HG03460 (cell line): ENCODE measurements around the gene SNCB.

Source experiments
- ATAC-seq: cut with Tn5 transposase; IDR thresholded peaks from one replicate; pipeline ENCODE4 v1.9.1; 2021; ENCODE audit not compliant: unreplicated experiment

SNCB gene

DNA sequence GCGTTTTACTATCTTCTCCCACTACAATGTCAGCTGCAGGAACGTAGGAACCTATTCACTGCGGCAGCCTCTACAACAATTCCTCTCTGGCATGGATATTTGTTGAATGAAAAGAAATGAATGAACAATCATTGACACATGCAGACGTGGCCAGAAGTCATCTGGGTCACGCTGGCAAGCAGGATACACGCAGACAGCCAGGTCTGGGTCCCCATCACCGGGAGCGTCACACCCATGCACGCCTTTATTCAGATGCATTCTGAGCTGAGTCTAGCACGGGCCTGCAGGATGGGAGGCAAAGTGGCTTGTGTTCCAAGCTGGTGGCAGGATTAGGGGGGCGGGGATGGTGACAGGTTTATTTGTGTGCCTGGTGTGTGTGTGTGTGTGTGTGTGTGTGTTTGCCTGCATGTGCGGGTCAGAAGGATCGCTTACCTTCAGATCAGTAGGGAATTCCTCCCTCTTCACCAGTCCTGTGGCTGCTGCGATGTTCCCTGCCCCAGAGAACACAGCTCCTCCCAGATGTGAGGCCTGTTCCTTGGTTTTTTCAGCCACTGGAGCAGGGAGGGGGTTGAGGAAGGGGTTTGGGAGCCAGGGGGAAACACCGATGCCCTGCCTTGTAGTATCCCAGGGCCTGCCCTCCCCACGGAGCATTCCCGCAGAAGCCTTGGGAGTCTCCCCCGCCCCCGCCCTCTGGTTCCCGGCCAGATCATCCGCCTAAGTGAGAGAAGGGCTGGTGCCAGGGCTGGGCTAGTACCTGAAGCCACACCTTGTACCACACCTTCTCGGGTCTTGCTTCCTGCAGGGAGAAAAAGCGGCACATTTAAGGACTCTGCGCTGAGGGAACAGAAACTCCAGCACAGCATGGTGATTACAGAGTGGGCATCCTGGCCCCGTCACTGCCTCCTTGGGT lies 4.1 kb downstream of the SNCB start:
- ATAC-seq, result no peak

DNA sequence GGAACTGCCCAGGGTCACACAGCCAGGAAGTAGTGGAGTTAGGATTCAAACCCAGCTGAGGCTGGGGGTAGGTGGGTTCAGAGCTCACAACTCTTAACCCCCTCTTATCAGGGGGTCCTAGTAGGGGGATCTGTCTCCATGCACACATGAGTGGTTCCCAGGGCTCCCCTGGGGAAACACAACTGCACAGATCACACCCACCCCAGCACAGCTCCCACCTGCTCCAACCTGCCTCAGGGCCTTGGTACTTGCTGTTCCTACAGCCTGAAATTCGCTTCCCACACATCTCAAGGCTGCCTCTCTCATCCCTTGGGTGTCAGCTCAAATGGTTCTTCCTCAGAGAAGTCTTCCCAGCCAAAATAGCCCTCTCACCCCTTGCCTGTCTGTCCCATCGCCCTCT lies 4.8 kb downstream of the SNCB start:
- ATAC-seq, result no peak

DNA sequence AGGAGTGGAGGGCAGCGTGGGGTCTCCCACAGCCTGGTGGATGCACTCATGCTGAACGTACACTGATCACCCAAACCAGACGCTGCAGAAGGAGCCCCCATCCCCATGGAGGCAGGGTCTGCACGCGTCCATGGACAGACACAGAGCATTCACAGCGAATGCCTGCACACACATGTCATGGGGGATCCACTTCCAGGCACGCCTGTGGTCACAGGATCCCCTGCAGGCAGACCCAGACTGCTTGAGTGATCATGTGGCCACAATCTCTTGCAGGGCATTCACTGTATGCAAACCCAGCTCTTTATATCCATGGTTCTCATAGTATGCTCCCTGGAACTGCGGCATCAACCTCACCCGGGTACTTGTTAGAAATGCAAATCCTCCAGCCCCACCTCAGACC lies 5.4 kb downstream of the SNCB start:
- no peak for ATAC-seq

DNA sequence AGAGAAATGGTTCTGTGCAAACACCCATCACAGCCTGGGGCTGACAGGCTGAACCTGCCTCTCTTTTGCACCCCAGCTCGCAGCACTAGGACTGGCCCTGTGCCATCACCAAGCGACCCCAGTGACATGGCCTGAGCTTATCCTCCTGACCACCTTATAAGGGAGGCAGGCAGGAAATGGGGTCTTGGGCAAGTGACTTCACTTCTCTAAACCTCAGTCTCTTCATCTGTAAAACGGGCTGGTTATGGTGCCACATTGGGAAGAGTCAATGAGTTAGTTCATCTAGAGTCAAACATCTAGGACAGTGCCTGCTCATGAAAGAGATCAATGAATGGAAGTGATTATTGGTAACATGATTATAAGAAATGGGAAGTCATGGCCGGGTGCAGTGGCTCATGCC lies 6.2 kb downstream of the SNCB start:
- ATAC-seq, result no peak

DNA sequence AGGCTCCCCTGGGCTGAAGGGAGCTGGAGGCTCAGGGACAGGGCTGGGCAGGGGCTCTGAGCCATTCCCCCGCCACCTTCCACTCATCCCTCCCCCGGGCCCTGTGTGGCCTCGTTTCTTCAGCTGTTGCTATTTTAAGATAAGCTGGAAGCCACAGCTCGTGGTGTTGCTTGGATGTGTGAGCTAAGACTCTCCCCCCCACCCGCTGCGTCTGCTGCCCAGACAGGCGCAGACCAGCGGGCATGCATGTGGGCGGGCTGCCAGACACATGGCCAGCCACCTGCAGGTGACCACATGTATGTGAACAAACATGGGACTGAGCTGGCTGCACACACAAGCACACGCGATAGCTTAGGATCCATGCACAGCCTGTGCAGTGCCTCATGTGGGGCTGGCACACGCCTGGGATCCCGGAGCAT lies 8.7 kb downstream of the SNCB start:
- no peak for ATAC-seq

DNA sequence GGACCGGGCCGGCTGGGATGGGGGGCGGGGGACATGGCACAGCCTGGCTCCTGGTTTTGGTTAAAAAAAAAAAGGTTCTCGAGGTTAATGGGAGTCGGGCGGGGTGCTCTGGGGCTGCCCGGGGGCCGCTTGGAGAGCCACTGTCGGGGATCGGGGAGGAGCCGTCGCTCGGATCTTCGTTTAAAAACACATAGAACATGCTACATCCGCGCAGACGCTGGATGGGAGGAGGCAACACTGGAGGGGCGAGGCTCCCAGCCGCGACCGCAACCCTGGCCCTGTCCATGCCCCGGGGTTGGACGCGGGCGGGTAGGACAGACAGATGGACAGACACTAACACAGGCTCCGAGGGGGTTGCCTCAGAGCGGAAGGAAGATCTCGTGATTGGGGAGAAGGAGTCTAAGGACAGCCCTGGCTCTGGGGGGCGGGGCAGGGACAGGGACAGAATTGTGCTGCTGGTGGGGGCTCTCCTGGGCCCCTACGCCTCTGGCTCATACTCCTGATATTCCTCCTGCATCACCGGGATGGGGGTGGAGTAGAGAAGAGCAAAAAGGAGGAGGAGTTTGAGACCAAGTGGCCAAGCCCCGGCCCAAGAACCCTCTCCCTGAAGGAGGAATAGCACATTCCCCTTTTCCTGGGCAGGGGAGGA lies 9.9 kb downstream of the SNCB start:
- ATAC-seq, result no peak

DNA sequence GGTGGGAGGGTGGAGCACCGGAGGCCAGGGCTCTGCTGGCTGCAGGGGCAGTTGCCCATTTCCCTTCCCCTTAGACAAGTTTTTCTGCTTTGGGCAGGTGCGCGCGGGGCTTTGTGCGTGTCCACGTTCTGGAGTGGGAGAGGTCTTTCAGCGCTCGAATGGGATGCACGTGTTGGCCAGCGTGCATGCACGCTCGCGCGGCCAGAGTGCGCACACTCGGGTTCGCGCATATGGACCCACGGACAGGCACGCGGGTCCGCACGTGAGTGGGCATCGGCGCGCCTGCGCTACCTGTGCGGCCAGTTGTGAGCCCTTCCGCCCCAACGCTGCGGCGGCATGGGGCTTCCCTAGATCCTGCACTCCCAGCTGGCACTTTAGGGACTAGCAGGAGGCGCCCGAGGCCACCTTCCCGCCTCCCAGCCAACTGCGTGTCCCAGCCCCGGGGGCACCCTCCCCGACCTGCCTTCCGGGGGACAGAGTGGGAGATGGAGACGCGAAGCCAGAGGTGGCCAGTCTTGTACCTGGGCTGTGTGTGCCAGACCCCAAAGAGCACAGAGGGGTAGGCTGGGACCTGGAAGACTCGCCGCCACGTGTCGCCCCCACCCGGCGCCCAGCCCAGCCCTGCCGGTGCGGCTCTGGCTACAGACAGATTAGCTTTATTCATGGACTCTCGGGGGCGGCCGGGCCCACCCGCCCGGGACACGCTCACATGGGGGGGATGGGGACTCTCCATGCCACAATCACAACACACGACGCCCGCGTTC lies 10.6 kb downstream of the SNCB start:
- ATAC-seq, result no peak

DNA sequence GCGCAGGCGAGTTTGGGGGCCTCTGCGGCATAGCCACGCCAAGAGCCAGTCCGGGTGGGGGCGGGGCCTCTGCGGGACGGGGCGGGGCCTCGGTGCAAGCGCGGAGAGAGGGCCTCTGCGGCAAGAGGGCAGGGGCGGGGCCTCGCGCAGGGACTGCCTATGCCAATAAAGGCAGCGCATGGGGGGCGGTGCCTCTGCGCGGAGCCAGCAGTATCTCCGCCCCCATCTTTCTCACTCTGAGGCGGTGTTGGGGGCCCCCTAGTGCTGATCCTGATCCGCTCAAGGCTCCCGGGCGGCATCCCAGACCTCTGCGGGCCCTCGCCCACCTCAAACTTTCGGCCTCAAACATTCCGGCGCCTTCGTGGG lies 11.1 kb downstream of the SNCB start:
- ATAC-seq, result peak; percentile 89

DNA sequence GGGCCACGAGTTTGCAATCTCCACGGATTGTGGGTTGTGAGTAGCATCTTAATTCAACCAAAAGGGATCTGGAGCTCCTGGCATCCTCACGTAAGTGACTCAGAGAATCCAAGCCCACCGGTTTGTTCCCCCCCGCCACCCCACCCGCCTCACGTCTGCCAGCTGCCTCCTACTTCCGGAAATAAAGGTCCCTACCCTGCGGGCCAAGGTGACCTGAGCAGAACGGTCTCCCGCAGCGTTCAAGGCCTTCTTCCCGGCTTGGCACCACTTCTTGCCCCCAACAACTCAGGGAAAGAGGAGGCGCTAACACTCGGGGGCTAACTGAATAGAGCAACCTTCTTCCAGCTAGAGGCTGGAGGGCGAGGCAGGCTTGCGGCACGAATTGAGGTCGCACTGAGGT lies 11.6 kb downstream of the SNCB start:
- no peak for ATAC-seq

DNA sequence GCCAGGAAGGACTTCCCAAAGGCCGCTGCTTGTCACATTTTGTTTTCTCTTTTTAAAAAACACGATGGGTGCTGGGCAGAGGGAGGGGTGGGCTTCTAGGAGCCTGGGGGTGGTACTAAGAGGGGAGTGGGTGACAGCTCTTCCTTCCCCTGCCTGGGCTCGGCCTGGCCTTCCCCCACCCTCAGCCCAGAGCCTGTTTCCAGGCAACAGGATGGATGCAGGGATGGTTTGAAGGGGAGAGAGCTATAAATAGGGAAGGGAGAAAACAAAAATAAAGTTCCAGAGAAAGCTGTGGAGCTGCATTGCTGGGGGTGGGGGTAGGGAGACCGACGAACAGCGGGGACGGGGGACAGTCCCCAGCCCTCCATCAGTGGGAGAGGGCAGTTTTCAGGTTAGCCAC lies 13.8 kb downstream of the SNCB start:
- ATAC-seq, result no peak

DNA sequence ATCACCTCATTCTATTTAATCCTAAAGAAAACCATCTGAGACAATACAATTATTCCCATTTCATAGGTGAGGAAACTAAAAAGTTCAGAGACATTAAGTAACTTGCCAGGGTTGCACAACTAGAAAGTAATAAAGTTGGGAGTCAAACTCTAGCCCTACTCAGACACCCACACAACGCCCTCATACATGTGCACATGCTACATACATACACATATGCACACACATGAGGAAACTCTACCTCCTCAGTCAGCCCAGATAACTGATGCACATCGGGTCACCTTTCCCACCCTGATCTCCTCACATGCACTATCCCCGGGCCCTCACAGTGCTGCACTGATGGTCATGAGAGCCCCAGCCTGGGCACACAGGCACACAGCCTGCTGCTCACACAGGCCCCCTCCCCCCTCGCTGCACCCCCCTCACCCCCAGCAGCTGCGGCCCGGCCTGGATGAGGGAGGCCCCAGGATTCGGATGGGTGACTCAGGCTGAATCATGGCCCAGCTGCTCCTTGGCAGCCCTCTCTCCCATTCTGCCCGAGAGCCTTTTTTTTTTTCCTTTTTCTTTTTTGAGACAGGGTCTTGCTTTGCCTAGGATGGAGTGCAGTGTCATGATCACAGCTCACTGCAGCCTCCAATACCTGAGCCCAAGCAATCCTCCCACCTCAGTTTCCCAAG lies 15.4 kb downstream of the SNCB start:
- no peak for ATAC-seq

DNA sequence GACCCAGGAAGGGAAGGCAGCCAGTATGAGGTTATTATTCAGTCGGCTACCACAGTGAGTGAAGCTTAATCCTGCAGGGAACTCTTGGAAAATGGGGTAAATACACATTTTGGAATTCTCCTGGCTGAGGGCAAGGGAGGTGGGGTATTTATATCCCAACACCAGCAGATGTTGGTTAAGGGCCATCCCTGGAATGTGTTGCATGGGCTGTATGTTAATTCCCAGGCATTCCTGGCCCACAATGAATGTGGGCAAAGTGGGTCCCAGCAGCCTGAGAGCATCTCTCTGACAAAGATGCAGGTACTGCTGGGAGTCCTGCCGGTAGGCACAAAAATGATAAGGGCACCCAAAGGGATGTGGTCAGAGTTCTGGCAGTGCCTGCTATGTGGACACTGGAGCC lies 17.5 kb downstream of the SNCB start:
- no peak for ATAC-seq

DNA sequence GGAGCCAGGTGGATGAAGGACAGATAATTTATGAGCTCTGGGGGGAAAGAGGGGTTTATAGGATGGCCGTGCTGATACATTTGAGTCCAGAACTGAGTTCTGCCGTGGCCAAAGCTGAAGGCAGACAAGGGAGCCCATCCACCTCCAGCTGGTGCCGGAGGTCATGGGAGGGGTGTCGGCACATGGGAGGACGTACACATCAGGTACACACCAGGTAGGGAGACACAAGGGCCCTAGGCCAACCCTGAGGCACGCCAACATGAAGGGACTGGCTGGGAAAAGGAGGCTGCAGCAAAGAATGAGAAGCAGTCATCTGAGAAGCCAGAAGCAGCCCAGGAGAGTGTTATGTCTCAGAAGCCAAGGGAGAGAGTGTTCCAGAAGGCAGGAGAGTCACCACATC lies 18.3 kb downstream of the SNCB start:
- ATAC-seq, result no peak

DNA sequence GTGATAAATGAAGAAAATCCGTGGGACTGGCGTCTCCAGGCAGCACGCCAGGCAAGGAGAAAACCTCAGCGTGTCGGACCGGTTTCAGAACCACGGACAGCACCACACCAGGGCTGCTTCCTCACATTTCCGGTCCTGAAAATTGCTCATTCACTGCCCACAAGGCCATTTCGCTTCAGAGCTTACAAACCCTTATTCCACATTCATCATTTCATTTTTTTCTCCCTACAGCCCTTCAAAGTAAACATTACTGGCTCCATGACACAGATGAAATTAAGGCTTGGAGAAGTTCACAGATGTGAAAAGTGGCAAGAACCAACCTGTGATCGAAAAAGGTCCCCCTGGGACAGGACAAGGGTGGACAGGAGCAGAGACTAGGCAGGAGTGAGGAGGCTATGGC lies 18.9 kb downstream of the SNCB start:
- ATAC-seq, result no peak

DNA sequence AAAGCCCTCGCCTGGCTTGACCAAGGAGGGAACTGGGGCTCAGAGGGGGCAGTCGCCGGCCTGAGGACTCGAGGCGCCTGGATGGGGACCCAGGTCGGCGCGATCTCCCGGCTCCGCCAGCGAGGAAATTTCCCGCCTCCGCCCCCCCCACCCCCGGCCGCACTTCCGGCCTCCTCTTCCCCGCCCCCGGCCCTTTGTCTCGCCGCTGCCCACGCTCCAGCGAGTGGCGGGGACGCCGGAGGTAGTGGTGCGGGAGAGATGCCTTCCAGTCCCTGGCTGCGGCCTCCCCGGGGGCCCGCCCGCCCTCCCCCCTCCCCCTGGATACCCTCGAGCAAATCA lies 19.9 kb downstream of the SNCB start:
- peak; percentile 15 for ATAC-seq

DNA sequence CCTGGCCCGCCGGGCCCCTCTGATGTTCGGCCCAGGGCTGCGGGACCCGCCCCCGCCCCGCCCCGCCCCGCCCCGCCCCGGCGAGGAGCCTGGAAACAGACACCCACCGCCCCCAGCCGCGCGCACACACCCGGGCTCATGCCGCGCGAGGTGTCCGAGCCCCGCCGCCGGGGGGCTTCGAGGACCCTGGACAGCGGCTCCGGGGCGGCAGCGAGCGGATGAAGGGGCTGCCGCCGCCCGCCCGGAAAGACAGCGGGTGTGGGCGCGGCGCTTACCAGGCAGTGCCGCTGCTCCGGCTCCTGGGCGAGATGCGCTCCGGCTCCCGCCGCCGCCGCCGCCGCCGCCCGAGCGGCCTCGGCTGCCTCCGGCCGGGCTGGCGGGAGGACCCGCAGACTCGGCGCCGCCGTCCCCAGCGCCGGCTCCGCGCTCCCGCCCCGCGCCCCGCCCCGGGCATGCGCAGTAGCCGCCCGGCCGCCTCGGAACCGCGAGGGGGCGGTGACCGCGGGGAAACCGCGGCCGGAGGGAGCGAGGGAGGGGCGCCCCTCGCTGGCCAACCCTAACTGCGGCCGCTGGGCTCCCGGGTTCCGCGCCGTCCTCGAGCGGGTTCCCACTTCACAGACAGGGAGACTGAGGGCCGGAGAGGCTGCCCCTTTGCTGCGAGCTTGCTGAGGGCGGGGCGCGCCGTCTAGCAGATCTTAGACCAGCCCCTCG lies 20.5 kb downstream of the SNCB start, which contains the start of gene GPRIN1:
TSS of gene GPRIN1 (minus strand) at position 433 of the 711 bp plus-strand sequence. CDS start 10,322 bp downstream, outside the sequence.
- peak; percentile 77 for ATAC-seq

DNA sequence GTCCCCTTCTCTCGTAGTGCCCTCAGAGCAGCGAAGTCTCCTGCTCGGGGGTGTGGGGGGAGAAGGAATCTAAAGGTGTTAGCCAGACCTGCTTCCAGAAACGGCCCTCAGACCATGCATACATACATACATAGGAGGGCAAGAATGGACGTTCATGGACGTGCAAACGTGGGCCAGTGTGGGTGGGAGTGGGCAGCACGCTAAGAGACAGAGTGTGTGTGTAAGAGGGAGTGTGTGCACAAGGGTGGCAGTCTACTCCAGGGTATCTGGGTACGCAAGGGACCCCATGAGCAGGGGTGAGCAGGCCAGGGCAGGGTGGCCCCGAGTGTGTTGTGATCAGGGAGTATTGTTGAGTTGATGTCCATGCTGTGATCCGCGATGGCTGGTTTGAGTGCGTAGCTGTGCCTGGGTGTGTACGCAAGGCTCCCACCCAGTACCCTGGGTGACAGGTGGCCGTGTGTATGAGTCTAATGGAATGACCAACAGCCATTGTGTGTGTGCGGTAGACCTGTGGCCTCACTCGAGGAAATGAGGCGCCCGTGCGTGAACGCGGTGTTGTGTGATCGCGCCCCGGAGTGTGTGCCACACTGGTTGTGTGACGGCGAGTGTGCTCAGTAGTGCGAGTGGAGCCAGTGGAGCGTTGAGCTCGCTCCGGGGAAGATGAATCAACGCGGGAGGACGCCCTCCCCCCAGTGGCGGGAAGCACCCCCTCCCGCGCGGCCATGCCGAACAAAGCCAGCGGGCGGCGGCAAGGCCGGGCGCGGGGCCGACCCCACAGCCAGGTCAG lies 21.2 kb downstream of the SNCB start:
- ATAC-seq, result peak; percentile 25

DNA sequence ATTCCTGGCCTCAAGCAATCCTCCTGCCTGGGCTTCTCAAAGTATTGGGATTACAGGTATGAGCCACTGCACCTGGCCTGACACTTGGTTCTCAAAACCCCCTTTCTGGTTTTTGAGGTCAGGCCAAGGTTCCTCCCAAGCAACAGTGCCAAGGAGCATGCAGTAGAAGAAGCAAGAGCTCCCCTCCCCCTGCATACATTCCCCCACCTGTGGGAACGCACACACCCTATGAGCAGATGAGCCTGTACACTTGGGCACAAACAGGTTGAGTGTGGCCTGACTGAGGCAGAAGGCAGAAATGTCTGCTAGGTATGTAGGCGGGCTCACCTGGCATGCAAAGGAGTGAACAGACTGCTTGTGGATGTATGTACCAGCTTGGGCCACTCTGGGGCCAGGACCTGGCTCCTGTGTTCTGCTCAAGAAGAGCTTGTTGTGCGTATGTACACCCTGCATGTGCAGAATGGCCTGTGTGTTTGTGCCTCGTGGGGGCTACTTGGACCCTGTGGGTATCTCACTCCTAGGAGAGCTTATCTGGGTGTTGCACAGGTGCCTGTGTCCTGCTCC lies 22.1 kb downstream of the SNCB start:
- no peak for ATAC-seq

DNA sequence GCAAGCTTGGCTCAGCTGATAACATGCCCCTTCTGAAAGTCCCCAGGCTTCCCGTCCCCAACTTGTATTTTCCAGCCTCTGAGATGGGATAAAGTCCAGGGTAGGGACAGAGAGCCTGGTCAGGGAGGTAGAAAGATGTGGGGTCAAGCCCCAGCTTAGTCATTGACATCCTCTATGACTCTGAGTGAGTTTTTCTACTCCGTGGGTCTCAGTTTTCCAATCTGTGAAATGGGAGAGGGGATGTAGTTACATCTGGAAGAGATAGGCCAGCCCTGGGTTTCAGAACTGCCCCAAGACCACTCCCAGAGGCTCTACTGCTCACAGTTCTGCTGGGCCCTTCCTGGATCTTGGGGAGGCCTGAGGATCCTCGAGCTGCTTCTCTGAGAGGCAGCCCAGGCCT lies 23.5 kb downstream of the SNCB start:
- no peak for ATAC-seq

DNA sequence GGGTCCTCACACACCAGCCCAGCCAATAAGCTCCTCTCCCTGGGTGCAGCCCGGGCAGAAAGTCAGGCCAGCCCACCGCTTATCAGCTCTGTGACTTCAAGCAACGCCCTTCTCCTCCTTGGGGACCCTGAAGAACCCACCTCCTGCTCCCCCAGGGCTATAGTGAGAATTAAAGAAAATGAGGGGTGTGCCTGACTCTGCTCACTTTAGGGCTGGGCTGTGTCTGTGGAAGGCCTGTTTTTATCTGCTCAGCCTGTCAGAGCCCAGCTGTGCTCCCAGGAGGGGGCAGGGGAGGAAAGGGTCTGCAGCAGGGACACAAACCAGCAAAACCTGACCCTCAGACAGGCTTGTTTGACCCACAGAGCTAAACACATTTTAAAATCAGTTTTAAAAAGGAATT lies 24.3 kb downstream of the SNCB start:
- no peak for ATAC-seq
